Endodermal cell (in vitro differentiated cells): ENCODE data around the gene SMARCD1. TPM values are rescaled to one million over a fixed set of nuclear protein-coding genes. Genes with fewer than 3 reads are reported as not detected.
A peak's percentile ranks its signal among the peaks of the same experiment; 100 is the strongest.

ENCODE experiments used
- DNase-seq: peaks from one replicate; pipeline ENCODE4 v3.0.0-alpha.2; 2017
- H3K27ac ChIP-seq: 2 replicates; pipeline ENCODE4 v1.5.1; 2013; ENCODE audit warnings: mild to moderate bottlenecking, low read depth, low read length, moderate library complexity
- H3K27me3 ChIP-seq: 2 replicates; pipeline ENCODE4 v1.6.1; 2013; ENCODE audit warnings: mild to moderate bottlenecking, low read length, moderate library complexity; ENCODE audit not compliant: insufficient read depth, control insufficient read depth, poor library complexity, severe bottlenecking
- H3K36me3 ChIP-seq: 2 replicates; pipeline ENCODE4 v1.7.0; 2013; ENCODE audit warnings: mild to moderate bottlenecking, low read length, moderate library complexity; ENCODE audit not compliant: control insufficient read depth, insufficient read depth
- H3K4me1 ChIP-seq: one replicate; pipeline ENCODE4 v1.7.0; 2013; ENCODE audit warnings: low read length; ENCODE audit not compliant: control insufficient read depth, insufficient read depth
- H3K4me3 ChIP-seq: 2 replicates; pipeline ENCODE4 v1.5.1; 2013; ENCODE audit warnings: mild to moderate bottlenecking, low read length, moderate library complexity
- H3K9ac ChIP-seq: 2 replicates; pipeline ENCODE4 v1.6.1; 2013; ENCODE audit warnings: mild to moderate bottlenecking, low read length, moderate library complexity; ENCODE audit not compliant: poor library complexity, severe bottlenecking; ENCODE audit errors: extremely low read depth
- H3K9me3 ChIP-seq: 2 replicates; pipeline ENCODE4 v1.6.1; 2013; ENCODE audit warnings: mild to moderate bottlenecking, low read length, moderate library complexity; ENCODE audit not compliant: control insufficient read depth
- H3K27ac Mint-ChIP-seq: 2 replicates; pipeline ENCODE4 v1.8.0; 2020; ENCODE audit warnings: mixed read lengths
- H3K27me3 Mint-ChIP-seq: 2 replicates; pipeline ENCODE4 v1.8.0; 2021; ENCODE audit warnings: mild to moderate bottlenecking, mixed read lengths; ENCODE audit not compliant: insufficient read depth
- H3K36me3 Mint-ChIP-seq: 2 replicates; pipeline ENCODE4 v1.8.0; 2020; ENCODE audit warnings: low read depth, mixed read lengths
- H3K4me1 Mint-ChIP-seq: 2 replicates; pipeline ENCODE4 v1.8.0; 2020; ENCODE audit warnings: mixed read lengths
- H3K4me3 Mint-ChIP-seq: 2 replicates; pipeline ENCODE4 v1.8.0; 2020; ENCODE audit warnings: mild to moderate bottlenecking, moderate library complexity, mixed read lengths
- H3K9me3 Mint-ChIP-seq: 2 replicates; pipeline ENCODE4 v1.8.0; 2020; ENCODE audit warnings: mild to moderate bottlenecking, mixed read lengths
- CTCF ChIP-seq: fragments of 200-600 bp; sonication (generic); conservative IDR thresholded peaks from 2 replicates; pipeline ENCODE4 v1.5.0; 2021; ENCODE audit warnings: antibody characterized with exemption, mild to moderate bottlenecking
- WGBS, 2 experiments: methylation state at CpG; one replicate each; pipeline versions ENCODE4 v1.1.5 to v1.1.7; 2013; ENCODE audit warnings: missing lambda C conversion rate in 2 of 2, mixed read lengths in 1 of 2; ENCODE audit not compliant: insufficient coverage in 1 of 2, insufficient read length in 1 of 2; 5-methylcytosine and 5-hydroxymethylcytosine counted together
- total RNA-seq, 2 donors: library from RNA; stranded (reverse); fragmentation: NEBNext Ultra II Directional in 1 of 2; extraction: Animal tissue kit (Norgen Biotek cat#: 25700) in 1 of 2; gene quantifications; 2 replicates in 1 of 2; 3 replicates in 1 of 2; pipeline ENCODE4 v1.2.1, GENCODE V29; 2021

SMARCD1 gene
- total RNA-seq, 2 donors from 2014 or later: 118 to 125 TPM

- peak overlapping the region; percentile 83 for H3K27ac Mint-ChIP-seq
- peak; percentile 72 for TF ChIP-seq CTCF
- no peak overlapping the region for H3K4me3 ChIP-seq
- H3K4me1 Mint-ChIP-seq: peaks cover 15% of the 10 kb centered on the region
- DNase-seq: peak; percentile 83
- peaks cover 46% of the 10 kb centered on the region for H3K36me3 ChIP-seq
- no peaks in the 10 kb centered on the region for H3K4me1 ChIP-seq
- H3K9ac ChIP-seq: no peak overlapping the region
- no peak overlapping the region for H3K4me3 Mint-ChIP-seq
- peaks cover 49% of the 10 kb centered on the region for H3K36me3 Mint-ChIP-seq
- no peak overlapping the region for H3K27ac ChIP-seq
- peaks cover 5% of the 10 kb centered on the region for H3K27me3 Mint-ChIP-seq
- 70% methylated on average over 3 of the region's 3 CpGs; no CpG with 5 or more reads in 1 of the 2 experiments for WGBS, 2 experiments
- H3K9me3 ChIP-seq: no peaks in the 10 kb centered on the region
- H3K9me3 Mint-ChIP-seq: no peaks in the 10 kb centered on the region
- H3K27me3 ChIP-seq: no peaks in the 10 kb centered on the region
Observed at GRCh38 chr12:50101663-50102062, 16.5 kb downstream of the SMARCD1 start.

- Mint-ChIP-seq H3K27ac (peak overlapping the region; percentile 64), H3K4me1 (peaks cover 15% of the 10 kb centered on the region), H3K9me3 (no peaks in the 10 kb centered on the region), H3K36me3 (peaks cover 44% of the 10 kb centered on the region), H3K4me3 (no peak overlapping the region), H3K27me3 (peaks cover 5% of the 10 kb centered on the region)
- Histone ChIP-seq H3K36me3 (peaks cover 41% of the 10 kb centered on the region), H3K9me3 (no peaks in the 10 kb centered on the region), H3K4me3 (no peak overlapping the region), H3K4me1 (no peaks in the 10 kb centered on the region), H3K27ac (no peak overlapping the region), H3K27me3 (no peaks in the 10 kb centered on the region), H3K9ac (no peak overlapping the region)
- no peak for DNase-seq
- no peak for TF ChIP-seq CTCF
- WGBS, 2 experiments: 100% methylated on average over 1 to 2 of the region's 2 CpGs
Observed at GRCh38 chr12:50102131-50102531, 17.0 kb downstream of the SMARCD1 start.

GRCh38 chr12:50102646-50103309, 17.6 kb downstream of the SMARCD1 start:
- peaks cover 5% of the 10 kb centered on the region for H3K27me3 Mint-ChIP-seq
- H3K27me3 ChIP-seq: no peaks in the 10 kb centered on the region
- H3K27ac Mint-ChIP-seq: no peak overlapping the region
- peaks cover 39% of the 10 kb centered on the region for H3K36me3 Mint-ChIP-seq
- no peak overlapping the region for H3K9ac ChIP-seq
- DNase-seq: no peak
- H3K4me3 ChIP-seq: no peak overlapping the region
- H3K4me1 Mint-ChIP-seq: peaks cover 15% of the 10 kb centered on the region
- H3K4me3 Mint-ChIP-seq: no peak overlapping the region
- WGBS, 2 experiments: 83 to 94% methylated on average over 3 to 8 of the region's 8 CpGs
- H3K9me3 Mint-ChIP-seq: no peaks in the 10 kb centered on the region
- no peak overlapping the region for H3K27ac ChIP-seq
- H3K4me1 ChIP-seq: no peaks in the 10 kb centered on the region
- no peak for TF ChIP-seq CTCF
- peaks cover 36% of the 10 kb centered on the region for H3K36me3 ChIP-seq
- no peaks in the 10 kb centered on the region for H3K9me3 ChIP-seq
